ENCODE results near the gene SERPINA9.
"Not testable (repeated sequence)": the region's sequence is repeated elsewhere in the genome, so short reads cannot be mapped to it uniquely, and the experiment has no call there.

SERPINA9 gene

DNA sequence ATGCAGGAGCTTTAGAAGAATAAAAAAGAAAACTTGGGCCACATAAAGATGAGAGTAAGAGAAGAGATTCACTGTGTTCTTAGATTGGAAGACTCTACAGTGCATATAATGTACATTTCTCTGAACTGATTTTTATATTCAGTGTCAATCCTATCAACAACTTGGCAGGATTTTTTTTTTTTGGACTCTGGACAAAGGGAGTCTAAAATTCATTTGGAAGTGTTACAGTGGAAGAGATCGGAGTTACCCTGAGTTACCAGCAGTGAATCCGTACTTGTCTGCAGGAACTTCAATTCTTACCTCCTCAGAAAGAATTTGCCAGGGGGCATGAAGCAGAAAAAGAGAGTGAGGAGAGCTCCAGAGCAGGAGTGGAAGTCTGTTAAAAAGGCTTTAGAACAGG lies 47.4 kb downstream of the SERPINA9 start:
- Histone ChIP-seq H3K36me3 (ENCODE audit: control insufficient read depth, insufficient read depth, low read length) (no peaks in the 10 kb centered on the region), H3K4me3 (ENCODE audit: low read length) (no peak overlapping the region), H3K4me1 (ENCODE audit: control insufficient read depth, insufficient read depth, low read length) (no peaks in the 10 kb centered on the region), H3K27me3 (ENCODE audit: control insufficient read depth, insufficient read depth, low read length) (peaks cover 7% of the 10 kb centered on the region), H3K9me3 (ENCODE audit: control insufficient read depth, low read length) (no peaks in the 10 kb centered on the region), H3K9ac (ENCODE audit: low read length) (no peak overlapping the region)

DNA sequence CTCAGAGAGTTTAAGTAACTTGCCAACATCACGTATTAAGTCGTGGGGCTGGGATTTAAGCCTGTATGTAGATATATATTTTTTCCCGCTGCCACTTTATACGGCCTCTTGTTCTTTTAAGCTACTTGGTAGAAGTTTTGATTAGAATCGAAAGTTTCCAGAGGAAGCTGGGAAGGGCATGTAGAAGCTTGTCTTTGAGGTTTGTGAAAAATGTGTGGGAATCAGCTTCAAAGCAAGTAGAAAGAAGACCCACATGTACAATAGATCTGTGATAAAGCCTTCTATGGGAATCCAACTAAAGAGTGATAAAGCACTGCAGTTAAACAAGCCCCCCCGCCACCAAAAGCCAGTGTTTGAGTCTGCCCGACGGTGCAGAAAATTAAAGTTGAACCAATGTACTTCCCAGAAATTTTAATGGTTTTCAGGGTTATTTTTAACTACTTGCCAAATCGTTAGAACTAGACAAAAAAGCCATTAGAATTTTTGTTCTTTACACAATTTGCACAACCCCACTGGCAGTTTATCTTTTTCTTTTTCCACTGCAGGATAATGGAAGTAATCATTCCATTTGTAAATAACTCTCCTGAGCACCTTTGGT lies 48.9 kb downstream of the SERPINA9 start:
- H3K4me3 ChIP-seq (ENCODE audit: low read length), result no peak overlapping the region
- no peaks in the 10 kb centered on the region for H3K4me1 ChIP-seq (ENCODE audit: control insufficient read depth, insufficient read depth, low read length)
- H3K9me3 ChIP-seq (ENCODE audit: control insufficient read depth, low read length), result no peaks in the 10 kb centered on the region
- H3K9ac ChIP-seq (ENCODE audit: low read length), result no peak overlapping the region
- H3K36me3 ChIP-seq (ENCODE audit: control insufficient read depth, insufficient read depth, low read length), result no peaks in the 10 kb centered on the region
- H3K27me3 ChIP-seq (ENCODE audit: control insufficient read depth, insufficient read depth, low read length), result peaks cover 13% of the 10 kb centered on the region

DNA sequence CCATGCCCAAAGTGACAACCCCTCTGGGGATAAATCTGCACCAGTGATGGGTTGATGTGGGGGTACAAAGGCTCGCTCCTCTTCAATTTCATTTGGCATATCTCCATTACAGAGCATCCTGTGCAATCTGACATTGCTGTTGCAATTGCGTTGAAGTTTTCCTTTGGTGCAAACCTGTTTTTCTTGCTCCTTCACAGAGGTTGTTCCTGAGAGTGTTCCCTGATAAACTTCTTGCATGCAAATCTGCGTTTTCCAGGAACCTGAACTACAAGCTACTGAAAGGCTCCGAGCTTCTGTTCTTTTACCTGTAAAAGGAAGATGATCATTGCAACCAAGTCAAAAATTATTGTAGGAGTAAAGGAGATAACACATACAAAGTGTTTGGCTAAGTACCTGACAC lies 49.5 kb downstream of the SERPINA9 start:
- H3K9ac ChIP-seq (ENCODE audit: low read length), result no peak overlapping the region
- H3K36me3 ChIP-seq (ENCODE audit: control insufficient read depth, insufficient read depth, low read length), result no peaks in the 10 kb centered on the region
- no peak overlapping the region for H3K4me3 ChIP-seq (ENCODE audit: low read length)
- H3K4me1 ChIP-seq (ENCODE audit: control insufficient read depth, insufficient read depth, low read length), result no peaks in the 10 kb centered on the region
- H3K27me3 ChIP-seq (ENCODE audit: control insufficient read depth, insufficient read depth, low read length), result peaks cover 13% of the 10 kb centered on the region
- no peaks in the 10 kb centered on the region for H3K9me3 ChIP-seq (ENCODE audit: control insufficient read depth, low read length)

DNA sequence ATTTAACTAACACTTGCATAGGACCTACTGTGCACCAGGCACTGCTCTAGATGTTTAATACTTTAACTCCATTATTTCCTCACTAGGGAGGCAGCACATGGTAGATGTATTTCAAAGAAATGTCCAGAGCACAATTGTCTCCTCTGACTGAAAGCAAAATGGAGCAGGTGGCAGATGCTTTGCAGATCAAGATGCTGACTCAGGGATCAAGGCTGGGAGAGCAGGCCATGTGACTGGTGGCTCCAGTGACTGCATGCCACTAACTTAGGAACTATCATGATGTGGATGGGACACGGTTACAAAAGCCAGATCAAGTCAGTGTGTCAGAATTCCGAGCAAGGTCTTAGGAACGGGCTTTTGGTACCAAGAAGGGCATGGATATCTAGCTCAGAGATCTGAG lies 51.6 kb downstream of the SERPINA9 start:
- no peaks in the 10 kb centered on the region for H3K9me3 ChIP-seq (ENCODE audit: control insufficient read depth, low read length)
- H3K4me3 ChIP-seq (ENCODE audit: low read length), result no peak overlapping the region
- no peak overlapping the region for H3K9ac ChIP-seq (ENCODE audit: low read length)
- peaks cover 13% of the 10 kb centered on the region for H3K27me3 ChIP-seq (ENCODE audit: control insufficient read depth, insufficient read depth, low read length)
- H3K36me3 ChIP-seq (ENCODE audit: control insufficient read depth, insufficient read depth, low read length), result no peaks in the 10 kb centered on the region
- no peaks in the 10 kb centered on the region for H3K4me1 ChIP-seq (ENCODE audit: control insufficient read depth, insufficient read depth, low read length)

DNA sequence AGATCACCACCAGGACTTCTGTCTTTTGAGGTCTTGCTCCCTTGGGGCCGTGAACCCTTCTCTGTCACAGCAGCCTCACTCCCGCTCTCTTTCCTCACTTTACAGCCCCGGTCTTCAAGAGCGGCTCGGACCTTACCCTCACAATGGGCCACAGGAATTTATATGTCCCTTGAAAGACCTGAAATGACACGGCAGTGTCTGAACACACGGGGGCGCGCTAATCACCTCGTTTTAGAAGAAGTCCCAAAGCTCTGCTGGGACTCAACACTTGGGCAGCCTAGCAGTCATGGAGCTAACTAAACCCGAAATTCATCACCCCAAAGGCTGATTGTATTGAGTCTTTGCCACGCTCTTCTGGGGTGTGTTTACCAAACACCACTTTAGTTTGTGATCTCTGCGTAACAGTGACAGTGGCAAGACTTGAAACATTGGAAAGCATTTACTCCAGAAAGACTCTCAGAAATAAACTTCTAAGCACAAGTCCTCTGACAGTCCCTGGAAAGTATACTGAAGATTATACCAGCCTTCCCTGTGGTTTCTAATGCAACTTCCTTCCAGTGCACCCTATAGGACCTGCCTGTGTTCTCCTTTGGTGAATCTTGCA lies 52.4 kb downstream of the SERPINA9 start:
- Histone ChIP-seq H3K4me3 (ENCODE audit: low read length) (no peak overlapping the region), H3K27me3 (ENCODE audit: control insufficient read depth, insufficient read depth, low read length) (peaks cover 13% of the 10 kb centered on the region), H3K9ac (ENCODE audit: low read length) (peak overlapping the region; percentile 32), H3K36me3 (ENCODE audit: control insufficient read depth, insufficient read depth, low read length) (no peaks in the 10 kb centered on the region), H3K9me3 (ENCODE audit: control insufficient read depth, low read length) (no peaks in the 10 kb centered on the region), H3K4me1 (ENCODE audit: control insufficient read depth, insufficient read depth, low read length) (no peaks in the 10 kb centered on the region)

DNA sequence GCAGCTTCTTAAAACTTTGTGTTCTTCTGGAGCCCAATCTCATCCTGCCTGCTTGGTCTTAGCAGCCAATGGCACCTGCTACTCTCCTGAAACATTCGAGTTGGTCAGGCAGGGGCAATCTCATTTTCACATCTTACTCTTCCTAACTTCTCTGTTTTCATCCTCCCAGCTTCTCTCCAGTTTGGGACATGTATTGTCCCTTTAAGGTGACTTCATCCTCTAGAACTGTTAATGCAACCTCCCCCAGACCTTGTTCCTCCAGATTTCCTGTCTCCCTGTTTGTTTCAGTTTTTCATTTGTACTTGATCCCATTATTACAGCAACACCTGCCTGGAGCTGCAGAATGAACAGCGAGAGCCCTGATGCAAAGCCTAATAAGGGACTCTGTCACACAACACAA lies 54.7 kb downstream of the SERPINA9 start:
- Histone ChIP-seq H3K4me3 (ENCODE audit: low read length) (no peak overlapping the region), H3K9ac (ENCODE audit: low read length) (no peak overlapping the region), H3K36me3 (ENCODE audit: control insufficient read depth, insufficient read depth, low read length) (no peaks in the 10 kb centered on the region), H3K9me3 (ENCODE audit: control insufficient read depth, low read length) (no peaks in the 10 kb centered on the region), H3K27me3 (ENCODE audit: control insufficient read depth, insufficient read depth, low read length) (peaks cover 8% of the 10 kb centered on the region), H3K4me1 (ENCODE audit: control insufficient read depth, insufficient read depth, low read length) (no peaks in the 10 kb centered on the region)

DNA sequence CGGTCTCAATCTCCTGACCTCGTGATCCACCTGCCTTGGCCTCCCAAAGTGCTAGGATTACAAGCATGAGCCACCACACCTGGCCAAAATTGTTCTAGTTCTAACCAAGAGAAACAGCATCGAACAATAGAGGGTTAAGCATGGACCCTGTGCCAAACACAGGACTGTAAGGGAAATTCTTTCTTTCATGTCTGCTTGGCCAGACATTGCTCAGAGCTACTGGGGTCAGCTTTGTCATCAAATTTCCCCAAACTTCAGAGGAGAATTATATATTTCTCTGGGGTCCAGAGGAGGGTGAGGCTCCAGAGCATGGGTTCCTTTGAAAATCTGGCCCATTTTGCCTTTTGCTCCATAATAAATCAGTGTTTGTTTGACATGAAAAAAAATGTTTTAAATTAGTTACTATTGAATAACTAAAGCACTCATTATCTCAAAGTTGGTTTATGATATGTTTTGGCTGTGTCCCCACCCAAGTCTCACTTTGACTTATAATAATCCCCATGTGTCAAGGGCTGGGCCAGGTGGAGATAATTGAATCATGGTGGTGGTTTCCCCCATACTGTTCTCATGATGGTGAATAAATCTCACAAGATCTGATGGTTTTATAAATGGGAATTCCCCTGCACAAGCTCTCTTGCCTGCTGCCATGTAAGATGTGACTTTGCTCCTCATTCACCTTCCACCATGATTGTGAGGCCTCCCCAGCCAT lies 58.3 kb downstream of the SERPINA9 start:
- not testable (repeated sequence) for H3K27me3 ChIP-seq (ENCODE audit: control insufficient read depth, insufficient read depth, low read length); H3K9ac ChIP-seq (ENCODE audit: low read length); H3K4me3 ChIP-seq (ENCODE audit: low read length); H3K9me3 ChIP-seq (ENCODE audit: control insufficient read depth, low read length); H3K4me1 ChIP-seq (ENCODE audit: control insufficient read depth, insufficient read depth, low read length); H3K36me3 ChIP-seq (ENCODE audit: control insufficient read depth, insufficient read depth, low read length)
